ENCODE measurements around the gene IRF6. TPM values are rescaled to one million over a fixed set of nuclear protein-coding genes. Genes with fewer than 3 reads are reported as not detected.

Gene IRF6
- total RNA-seq, 1 experiment from 2014 or later = 17.2 TPM

DNA sequence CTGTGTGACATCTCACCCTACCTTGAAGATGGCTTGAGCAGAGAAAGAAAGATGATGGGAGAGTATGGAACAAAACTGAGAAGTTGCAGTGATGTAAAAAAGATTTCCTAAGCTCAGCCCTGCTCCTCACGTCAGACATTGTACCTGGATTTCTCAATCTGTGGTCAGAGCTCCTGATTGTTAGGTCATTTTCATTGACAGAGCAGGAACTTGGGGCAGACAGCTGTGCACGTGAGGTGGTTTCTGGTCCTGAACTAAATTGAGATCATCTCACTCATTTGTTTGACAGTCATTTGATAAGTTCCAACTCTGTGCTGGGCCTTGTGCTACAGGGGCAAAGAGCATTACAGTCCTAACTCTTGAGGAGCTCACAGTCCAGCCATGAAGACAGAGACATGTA is 39.9 kb downstream of the IRF6 start:
- H3K27ac Mint-ChIP-seq = no peak overlapping the region
- TF ChIP-seq FOXK1 (CRISPR knock-in tag; IDR thresholded peaks at IDR 0.05) = no peak
- TF ChIP-seq ZNF263 (CRISPR knock-in tag; IDR thresholded peaks at IDR 0.05; ENCODE audit: low read depth) = no peak
- no peak for TF ChIP-seq OVOL2 (CRISPR knock-in tag; IDR thresholded peaks at IDR 0.05; ENCODE audit: borderline replicate concordance)
- no peak for TF ChIP-seq ZBTB21 (CRISPR knock-in tag; IDR thresholded peaks at IDR 0.05; ENCODE audit: borderline replicate concordance)
- TF ChIP-seq, protein P1, sequence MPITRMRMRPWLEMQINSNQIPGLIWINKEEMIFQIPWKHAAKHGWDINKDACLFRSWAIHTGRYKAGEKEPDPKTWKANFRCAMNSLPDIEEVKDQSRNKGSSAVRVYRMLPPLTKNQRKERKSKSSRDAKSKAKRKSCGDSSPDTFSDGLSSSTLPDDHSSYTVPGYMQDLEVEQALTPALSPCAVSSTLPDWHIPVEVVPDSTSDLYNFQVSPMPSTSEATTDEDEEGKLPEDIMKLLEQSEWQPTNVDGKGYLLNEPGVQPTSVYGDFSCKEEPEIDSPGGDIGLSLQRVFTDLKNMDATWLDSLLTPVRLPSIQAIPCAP (CRISPR knock-in tag; IDR thresholded peaks at IDR 0.05) = no peak
- TF ChIP-seq, protein P2, sequence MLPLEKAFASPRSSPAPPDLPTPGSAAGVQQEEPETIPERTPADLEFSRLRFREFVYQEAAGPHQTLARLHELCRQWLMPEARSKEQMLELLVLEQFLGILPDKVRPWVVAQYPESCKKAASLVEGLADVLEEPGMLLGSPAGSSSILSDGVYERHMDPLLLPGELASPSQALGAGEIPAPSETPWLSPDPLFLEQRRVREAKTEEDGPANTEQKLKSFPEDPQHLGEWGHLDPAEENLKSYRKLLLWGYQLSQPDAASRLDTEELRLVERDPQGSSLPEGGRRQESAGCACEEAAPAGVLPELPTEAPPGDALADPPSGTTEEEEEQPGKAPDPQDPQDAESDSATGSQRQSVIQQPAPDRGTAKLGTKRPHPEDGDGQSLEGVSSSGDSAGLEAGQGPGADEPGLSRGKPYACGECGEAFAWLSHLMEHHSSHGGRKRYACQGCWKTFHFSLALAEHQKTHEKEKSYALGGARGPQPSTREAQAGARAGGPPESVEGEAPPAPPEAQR (CRISPR knock-in tag; IDR thresholded peaks at IDR 0.05) = no peak
- no peak for TF ChIP-seq FOXJ3 (CRISPR knock-in tag; IDR thresholded peaks at IDR 0.05; ENCODE audit: borderline replicate concordance)
- TF ChIP-seq RELA (CRISPR knock-in tag; IDR thresholded peaks at IDR 0.05; ENCODE audit: borderline replicate concordance) = no peak
- no peak for TF ChIP-seq FOXP1 (CRISPR knock-in tag; IDR thresholded peaks at IDR 0.05; ENCODE audit: borderline replicate concordance)
- TF ChIP-seq, protein P3, sequence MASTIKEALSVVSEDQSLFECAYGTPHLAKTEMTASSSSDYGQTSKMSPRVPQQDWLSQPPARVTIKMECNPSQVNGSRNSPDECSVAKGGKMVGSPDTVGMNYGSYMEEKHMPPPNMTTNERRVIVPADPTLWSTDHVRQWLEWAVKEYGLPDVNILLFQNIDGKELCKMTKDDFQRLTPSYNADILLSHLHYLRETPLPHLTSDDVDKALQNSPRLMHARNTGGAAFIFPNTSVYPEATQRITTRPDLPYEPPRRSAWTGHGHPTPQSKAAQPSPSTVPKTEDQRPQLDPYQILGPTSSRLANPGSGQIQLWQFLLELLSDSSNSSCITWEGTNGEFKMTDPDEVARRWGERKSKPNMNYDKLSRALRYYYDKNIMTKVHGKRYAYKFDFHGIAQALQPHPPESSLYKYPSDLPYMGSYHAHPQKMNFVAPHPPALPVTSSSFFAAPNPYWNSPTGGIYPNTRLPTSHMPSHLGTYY (CRISPR knock-in tag; IDR thresholded peaks at IDR 0.05) = no peak
- TF ChIP-seq SMAD3 (CRISPR knock-in tag; IDR thresholded peaks at IDR 0.05; ENCODE audit: borderline replicate concordance) = no peak
- no peak for TF ChIP-seq PRRX2 (CRISPR knock-in tag; IDR thresholded peaks at IDR 0.05)
- TF ChIP-seq JUN (CRISPR knock-in tag; IDR thresholded peaks at IDR 0.05) = no peak
- no peak for TF ChIP-seq GABPB1 (CRISPR knock-in tag; IDR thresholded peaks at IDR 0.05)
- TF ChIP-seq, protein P4, sequence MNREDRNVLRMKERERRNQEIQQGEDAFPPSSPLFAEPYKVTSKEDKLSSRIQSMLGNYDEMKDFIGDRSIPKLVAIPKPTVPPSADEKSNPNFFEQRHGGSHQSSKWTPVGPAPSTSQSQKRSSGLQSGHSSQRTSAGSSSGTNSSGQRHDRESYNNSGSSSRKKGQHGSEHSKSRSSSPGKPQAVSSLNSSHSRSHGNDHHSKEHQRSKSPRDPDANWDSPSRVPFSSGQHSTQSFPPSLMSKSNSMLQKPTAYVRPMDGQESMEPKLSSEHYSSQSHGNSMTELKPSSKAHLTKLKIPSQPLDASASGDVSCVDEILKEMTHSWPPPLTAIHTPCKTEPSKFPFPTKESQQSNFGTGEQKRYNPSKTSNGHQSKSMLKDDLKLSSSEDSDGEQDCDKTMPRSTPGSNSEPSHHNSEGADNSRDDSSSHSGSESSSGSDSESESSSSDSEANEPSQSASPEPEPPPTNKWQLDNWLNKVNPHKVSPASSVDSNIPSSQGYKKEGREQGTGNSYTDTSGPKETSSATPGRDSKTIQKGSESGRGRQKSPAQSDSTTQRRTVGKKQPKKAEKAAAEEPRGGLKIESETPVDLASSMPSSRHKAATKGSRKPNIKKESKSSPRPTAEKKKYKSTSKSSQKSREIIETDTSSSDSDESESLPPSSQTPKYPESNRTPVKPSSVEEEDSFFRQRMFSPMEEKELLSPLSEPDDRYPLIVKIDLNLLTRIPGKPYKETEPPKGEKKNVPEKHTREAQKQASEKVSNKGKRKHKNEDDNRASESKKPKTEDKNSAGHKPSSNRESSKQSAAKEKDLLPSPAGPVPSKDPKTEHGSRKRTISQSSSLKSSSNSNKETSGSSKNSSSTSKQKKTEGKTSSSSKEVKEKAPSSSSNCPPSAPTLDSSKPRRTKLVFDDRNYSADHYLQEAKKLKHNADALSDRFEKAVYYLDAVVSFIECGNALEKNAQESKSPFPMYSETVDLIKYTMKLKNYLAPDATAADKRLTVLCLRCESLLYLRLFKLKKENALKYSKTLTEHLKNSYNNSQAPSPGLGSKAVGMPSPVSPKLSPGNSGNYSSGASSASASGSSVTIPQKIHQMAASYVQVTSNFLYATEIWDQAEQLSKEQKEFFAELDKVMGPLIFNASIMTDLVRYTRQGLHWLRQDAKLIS (CRISPR knock-in tag; IDR thresholded peaks at IDR 0.05; ENCODE audit: borderline replicate concordance) = no peak
- H3K36me3 Mint-ChIP-seq = no peaks in the 10 kb centered on the region
- H3K4me3 Mint-ChIP-seq = no peak overlapping the region
- no peak for DNase-seq (ENCODE audit: low spot score)
- no peak for ATAC-seq
- POLR2A ChIA-PET = no interaction called here
- H3K9me3 Mint-ChIP-seq = no peaks in the 10 kb centered on the region
- CTCF ChIA-PET = interaction anchor here (1.6 kb wide), 1 partner anchor 18 kb away, joined by 4 read pairs; no protein-coding TSS in a partner anchor
- peaks cover 11% of the 10 kb centered on the region; the same call in 1 of the 2 replicates for H3K27me3 Mint-ChIP-seq (ENCODE audit: low read depth)
- H3K4me1 Mint-ChIP-seq = peaks cover 10% of the 10 kb centered on the region

DNA sequence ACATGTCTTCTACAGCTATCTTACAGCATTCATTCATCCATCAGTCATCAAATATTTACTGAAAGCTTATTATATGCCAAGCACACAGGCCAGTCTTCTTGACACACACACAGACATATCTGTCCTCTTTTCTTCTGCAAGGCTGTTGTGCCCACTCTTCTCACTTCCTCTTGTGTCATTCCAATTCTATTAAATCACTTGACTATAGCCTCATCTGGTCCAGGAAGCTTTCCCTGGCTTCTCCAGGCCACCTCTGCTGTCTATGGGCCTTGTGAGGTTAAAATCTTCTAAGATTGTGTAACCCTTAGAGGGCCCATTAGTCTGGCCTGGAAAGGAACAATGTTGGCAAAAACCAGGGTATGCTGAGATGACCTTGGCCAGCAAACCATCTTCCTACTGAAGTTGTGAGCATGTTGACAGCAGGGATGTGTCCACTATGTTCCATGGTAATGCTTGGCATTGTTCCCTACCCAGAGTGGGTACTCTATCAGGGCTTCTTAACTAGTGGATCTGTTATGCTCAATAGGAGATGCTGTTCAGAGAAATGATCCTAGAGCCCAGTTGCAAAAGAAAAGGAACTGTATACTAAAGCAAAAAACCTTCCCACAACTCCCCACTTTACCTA is 44.8 kb downstream of the IRF6 start:
- H3K27me3 Mint-ChIP-seq (ENCODE audit: low read depth) = peaks cover 12% of the 10 kb centered on the region; the same call in 1 of the 2 replicates
- ChIA-PET CTCF (interaction anchor here (3.8 kb wide), 1 partner anchor 13 kb away, joined by 15 read pairs; no protein-coding TSS in a partner anchor), POLR2A (no interaction called here)
- no peaks in the 10 kb centered on the region for H3K4me1 Mint-ChIP-seq
- ATAC-seq = no peak
- TF ChIP-seq FOXK1 (CRISPR knock-in tag; IDR thresholded peaks at IDR 0.05) (no peak), CBFB (CRISPR knock-in tag; IDR thresholded peaks at IDR 0.05; ENCODE audit: low read depth) (no peak), TEAD4 (CRISPR knock-in tag; IDR thresholded peaks at IDR 0.05) (no peak), RELA (CRISPR knock-in tag; IDR thresholded peaks at IDR 0.05; ENCODE audit: borderline replicate concordance) (no peak), ESRRA (CRISPR knock-in tag; IDR thresholded peaks at IDR 0.05; ENCODE audit: borderline replicate concordance) (no peak)
- TF ChIP-seq, protein P5, sequence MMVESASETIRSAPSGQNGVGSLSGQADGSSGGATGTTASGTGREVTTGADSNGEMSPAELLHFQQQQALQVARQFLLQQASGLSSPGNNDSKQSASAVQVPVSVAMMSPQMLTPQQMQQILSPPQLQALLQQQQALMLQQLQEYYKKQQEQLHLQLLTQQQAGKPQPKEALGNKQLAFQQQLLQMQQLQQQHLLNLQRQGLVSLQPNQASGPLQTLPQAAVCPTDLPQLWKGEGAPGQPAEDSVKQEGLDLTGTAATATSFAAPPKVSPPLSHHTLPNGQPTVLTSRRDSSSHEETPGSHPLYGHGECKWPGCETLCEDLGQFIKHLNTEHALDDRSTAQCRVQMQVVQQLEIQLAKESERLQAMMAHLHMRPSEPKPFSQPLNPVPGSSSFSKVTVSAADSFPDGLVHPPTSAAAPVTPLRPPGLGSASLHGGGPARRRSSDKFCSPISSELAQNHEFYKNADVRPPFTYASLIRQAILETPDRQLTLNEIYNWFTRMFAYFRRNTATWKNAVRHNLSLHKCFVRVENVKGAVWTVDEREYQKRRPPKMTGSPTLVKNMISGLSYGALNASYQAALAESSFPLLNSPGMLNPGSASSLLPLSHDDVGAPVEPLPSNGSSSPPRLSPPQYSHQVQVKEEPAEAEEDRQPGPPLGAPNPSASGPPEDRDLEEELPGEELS (CRISPR knock-in tag; IDR thresholded peaks at IDR 0.05) = no peak
- H3K36me3 Mint-ChIP-seq = no peaks in the 10 kb centered on the region
- no peak for DNase-seq (ENCODE audit: low spot score)
- no peak overlapping the region for H3K4me3 Mint-ChIP-seq
- H3K9me3 Mint-ChIP-seq = no peaks in the 10 kb centered on the region
- no peak overlapping the region for H3K27ac Mint-ChIP-seq
